ENCODE measurements around the gene IFT25.
"Not testable (repeated sequence)": the region's sequence is repeated elsewhere in the genome, so short reads cannot be mapped to it uniquely, and the experiment has no call there.

The IFT25 gene

GRCh38 chr1:53979712-53980450, 34.4 kb upstream of the IFT25 start:
- H3K27me3 ChIP-seq (ENCODE audit: control insufficient read depth, insufficient read depth, low read length) = no peaks in the 10 kb centered on the region
- no peak overlapping the region for H3K4me3 ChIP-seq (ENCODE audit: low read depth, low read length)
- H3K9ac ChIP-seq = no peak overlapping the region
- no peaks in the 10 kb centered on the region for H3K9me3 ChIP-seq (ENCODE audit: control insufficient read depth, low read length)
- no peaks in the 10 kb centered on the region for H3K79me2 ChIP-seq
- no peaks in the 10 kb centered on the region for H3K36me3 ChIP-seq (ENCODE audit: control insufficient read depth, insufficient read depth, low read length)
- no peak overlapping the region for H3K27ac ChIP-seq
- H3K4me1 ChIP-seq = no peaks in the 10 kb centered on the region
- no peak overlapping the region for H2AFZ ChIP-seq
- TF ChIP-seq, protein P1, sequence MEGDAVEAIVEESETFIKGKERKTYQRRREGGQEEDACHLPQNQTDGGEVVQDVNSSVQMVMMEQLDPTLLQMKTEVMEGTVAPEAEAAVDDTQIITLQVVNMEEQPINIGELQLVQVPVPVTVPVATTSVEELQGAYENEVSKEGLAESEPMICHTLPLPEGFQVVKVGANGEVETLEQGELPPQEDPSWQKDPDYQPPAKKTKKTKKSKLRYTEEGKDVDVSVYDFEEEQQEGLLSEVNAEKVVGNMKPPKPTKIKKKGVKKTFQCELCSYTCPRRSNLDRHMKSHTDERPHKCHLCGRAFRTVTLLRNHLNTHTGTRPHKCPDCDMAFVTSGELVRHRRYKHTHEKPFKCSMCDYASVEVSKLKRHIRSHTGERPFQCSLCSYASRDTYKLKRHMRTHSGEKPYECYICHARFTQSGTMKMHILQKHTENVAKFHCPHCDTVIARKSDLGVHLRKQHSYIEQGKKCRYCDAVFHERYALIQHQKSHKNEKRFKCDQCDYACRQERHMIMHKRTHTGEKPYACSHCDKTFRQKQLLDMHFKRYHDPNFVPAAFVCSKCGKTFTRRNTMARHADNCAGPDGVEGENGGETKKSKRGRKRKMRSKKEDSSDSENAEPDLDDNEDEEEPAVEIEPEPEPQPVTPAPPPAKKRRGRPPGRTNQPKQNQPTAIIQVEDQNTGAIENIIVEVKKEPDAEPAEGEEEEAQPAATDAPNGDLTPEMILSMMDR (IDR thresholded peaks at IDR 0.05) = no peak
- H3K4me2 ChIP-seq (ENCODE audit: low read length) = no peak overlapping the region

GRCh38 chr1:53975861-53976260, 30.4 kb upstream of the IFT25 start:
- Histone ChIP-seq H3K79me2 (no peaks in the 10 kb centered on the region), H3K27ac (no peak overlapping the region), H3K9ac (no peak overlapping the region), H3K4me3 (ENCODE audit: low read depth, low read length) (no peak overlapping the region), H3K9me3 (ENCODE audit: control insufficient read depth, low read length) (no peaks in the 10 kb centered on the region), H2AFZ (no peak overlapping the region), H3K4me2 (ENCODE audit: low read length) (no peak overlapping the region), H3K36me3 (ENCODE audit: control insufficient read depth, insufficient read depth, low read length) (no peaks in the 10 kb centered on the region), H3K27me3 (ENCODE audit: control insufficient read depth, insufficient read depth, low read length) (no peaks in the 10 kb centered on the region), H3K4me1 (no peaks in the 10 kb centered on the region)
- TF ChIP-seq, protein P1 (IDR thresholded peaks at IDR 0.05) = no peak

DNA sequence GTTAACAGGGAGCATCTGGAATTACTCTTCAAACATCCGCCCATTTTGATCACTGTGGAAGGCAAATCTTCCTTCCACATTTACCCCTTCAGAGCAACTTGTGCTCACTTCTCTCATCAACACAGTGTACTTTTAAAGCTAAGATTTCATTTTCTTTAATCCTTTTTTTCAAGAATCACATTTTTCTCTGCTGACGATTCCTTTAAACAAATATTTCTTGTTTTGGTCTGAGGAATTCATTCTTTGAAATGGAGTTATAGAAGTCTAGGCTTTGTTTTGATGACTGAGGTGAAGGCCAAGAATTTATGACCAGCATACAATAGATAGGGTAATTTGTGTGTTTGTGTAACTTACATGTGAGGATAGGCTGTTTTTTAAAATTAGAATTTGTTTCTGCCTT, 26.2 kb upstream of the IFT25 start:
- Histone ChIP-seq H3K27ac (no peak overlapping the region), H3K4me2 (ENCODE audit: low read length) (no peak overlapping the region), H3K9ac (no peak overlapping the region), H3K4me3 (ENCODE audit: low read depth, low read length) (no peak overlapping the region), H3K27me3 (ENCODE audit: control insufficient read depth, insufficient read depth, low read length) (no peaks in the 10 kb centered on the region), H2AFZ (no peak overlapping the region), H3K79me2 (no peaks in the 10 kb centered on the region), H3K4me1 (no peaks in the 10 kb centered on the region), H3K36me3 (ENCODE audit: control insufficient read depth, insufficient read depth, low read length) (no peaks in the 10 kb centered on the region), H3K9me3 (ENCODE audit: control insufficient read depth, low read length) (no peaks in the 10 kb centered on the region)
- TF ChIP-seq, protein P1 (IDR thresholded peaks at IDR 0.05) = no peak

DNA sequence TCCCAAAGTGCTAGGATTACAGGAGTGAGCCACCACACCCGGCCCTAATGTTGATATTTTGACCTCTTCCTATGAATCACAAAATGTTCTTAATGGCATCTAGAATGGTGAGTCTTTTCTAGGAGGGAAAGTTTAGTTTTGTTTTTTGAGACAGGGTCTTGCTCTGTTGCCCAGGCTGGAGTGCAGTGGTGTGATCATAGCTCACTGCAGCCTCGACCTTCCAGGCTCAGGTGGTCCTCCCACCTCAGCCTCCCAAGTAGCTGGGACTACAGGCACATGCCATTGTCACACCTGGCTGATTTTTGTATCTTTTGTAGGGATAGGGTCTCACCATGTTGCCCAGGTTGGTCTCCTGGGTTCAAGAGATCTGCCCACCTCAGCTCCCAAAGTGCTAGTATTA, 23.8 kb upstream of the IFT25 start:
- not testable (repeated sequence) for H3K36me3 ChIP-seq (ENCODE audit: control insufficient read depth, insufficient read depth, low read length)

GRCh38 chr1:53968125-53968513, 22.6 kb upstream of the IFT25 start:
- no peaks in the 10 kb centered on the region for H3K9me3 ChIP-seq (ENCODE audit: control insufficient read depth, low read length)
- H3K27me3 ChIP-seq (ENCODE audit: control insufficient read depth, insufficient read depth, low read length) = no peaks in the 10 kb centered on the region
- H3K4me1 ChIP-seq = no peaks in the 10 kb centered on the region
- no peak overlapping the region for H3K27ac ChIP-seq
- no peak overlapping the region for H3K4me3 ChIP-seq (ENCODE audit: low read depth, low read length)
- H2AFZ ChIP-seq = no peak overlapping the region
- H3K4me2 ChIP-seq (ENCODE audit: low read length) = no peak overlapping the region
- no peak overlapping the region for H3K9ac ChIP-seq
- H3K36me3 ChIP-seq (ENCODE audit: control insufficient read depth, insufficient read depth, low read length) = no peaks in the 10 kb centered on the region
- H3K79me2 ChIP-seq = no peaks in the 10 kb centered on the region
- TF ChIP-seq, protein P1 (IDR thresholded peaks at IDR 0.05) = no peak

More for the DNA sequence above, 23.8 kb upstream of the IFT25 start:
- H3K4me3 ChIP-seq (ENCODE audit: low read depth, low read length); H3K9me3 ChIP-seq (ENCODE audit: control insufficient read depth, low read length); H2AFZ ChIP-seq; H3K27me3 ChIP-seq (ENCODE audit: control insufficient read depth, insufficient read depth, low read length); H3K27ac ChIP-seq; H3K4me2 ChIP-seq (ENCODE audit: low read length); H3K9ac ChIP-seq; H3K79me2 ChIP-seq; H3K4me1 ChIP-seq: not testable (repeated sequence)
